Gastroesophageal sphincter (tissue), 4 donors: ENCODE data around the gene ATP6V0B. TPM values are rescaled to one million over a fixed set of nuclear protein-coding genes. Genes with fewer than 3 reads are reported as not detected.

Experiments
- ATAC-seq: fragments of 150-250 bp; one replicate; pipeline ENCODE4 v1.9.1; 2016; ENCODE audit warnings: mild to moderate bottlenecking, moderate library complexity
- H3K27ac ChIP-seq, 4 donors: fragments of 200-600 bp; sonication (generic) in 3 of 4; 1 replicate in 3 of 4; 2 replicates in 1 of 4; pipeline ENCODE4 v1.5.1; 2016 to 2019
- H3K27me3 ChIP-seq: fragments of 200-600 bp; sonication (generic); one replicate; pipeline ENCODE4 v1.5.1; 2019
- H3K36me3 ChIP-seq, 2 donors: fragments of 200-600 bp; sonication (generic); one replicate each; pipeline ENCODE4 v1.5.1; 2019; ENCODE audit warnings: control low read depth in 1 of 2
- H3K4me1 ChIP-seq, 3 donors: fragments of 200-600 bp; sonication (generic); 1 replicate in 2 of 3; 2 replicates in 1 of 3; pipeline ENCODE4 v1.5.1; 2016 to 2019; ENCODE audit warnings: control low read depth in 2 of 3
- H3K4me3 ChIP-seq, 2 donors: fragments of 200-600 bp; sonication (generic); one replicate each; pipeline ENCODE4 v1.5.1; 2019; ENCODE audit warnings: mild to moderate bottlenecking in 1 of 2, moderate library complexity in 1 of 2
- H3K9me3 ChIP-seq, 3 donors: fragments of 200-600 bp; sonication (generic); one replicate each; pipeline ENCODE4 v1.5.1; 2017 to 2019; ENCODE audit warnings: control low read depth in 2 of 3
- CTCF ChIP-seq, 4 experiments: fragments of 200-600 bp in 2 of 4; fragments of 450-650 bp in 2 of 4; sonication (generic) in 1 of 4; IDR thresholded peaks; one replicate each; pipeline ENCODE4 v1.5.1; 2017 to 2019; ENCODE audit warnings: antibody characterized with exemption in 4 of 4, mild to moderate bottlenecking in 2 of 4, moderate library complexity in 2 of 4
- EP300 ChIP-seq: sonication (generic); formaldehyde crosslinking; IDR thresholded peaks from one replicate; pipeline ENCODE4 v1.6.1; 2017; ENCODE audit warnings: antibody characterized with exemption, mild to moderate bottlenecking
- POLR2A ChIP-seq, 2 donors: fragments of 450-650 bp; IDR thresholded peaks; one replicate each; pipeline ENCODE4 v1.6.1; 2017; ENCODE audit warnings: antibody characterized with exemption in 2 of 2, mild to moderate bottlenecking in 2 of 2, moderate library complexity in 1 of 2
- POLR2AphosphoS5 ChIP-seq: sonication (generic); formaldehyde crosslinking; IDR thresholded peaks from one replicate; pipeline ENCODE4 v1.6.1; 2017; ENCODE audit warnings: antibody characterized with exemption
- WGBS, 2 donors: methylation state at CpG; one replicate each; pipeline ENCODE4 v1.1.5; 2018; ENCODE audit warnings: low coverage in 1 of 2; 5-methylcytosine and 5-hydroxymethylcytosine counted together
- total RNA-seq, 4 donors: library from RNA; depleted of rRNA; stranded (reverse); fragments of >200 nt; gene quantifications; one replicate each; pipeline ENCODE4 v1.1.0, GENCODE V29; 2016

ATP6V0B gene
- total RNA-seq, 4 donors from 2014 or later, result 67.9 to 107 (median 89.9) TPM

- H3K9me3 ChIP-seq, result no peaks in the 10 kb centered on the region
- H3K4me3 ChIP-seq, result no peak overlapping the region
- TF ChIP-seq POLR2A (IDR thresholded peaks at IDR 0.05) (no peak), EP300 (no peak), POLR2AphosphoS5 (no peak)
- no peak for ATAC-seq
- peaks cover 0 to 13% of the 10 kb centered on the region in 2 donors for H3K36me3 ChIP-seq
- no peak overlapping the region for H3K27ac ChIP-seq
- H3K4me1 ChIP-seq, result peaks cover 0 to 26% (median 4%) of the 10 kb centered on the region in 3 donors
- H3K27me3 ChIP-seq, result no peaks in the 10 kb centered on the region
- 24% methylated on average over 2 of the region's 3 CpGs; no CpG with 5 or more reads in 1 of the 2 donors for WGBS, 2 donors
These were observed 40.4 kb downstream of the ATP6V0B start for GRCh38 chr1:44015206-44015605.

- H3K9me3 ChIP-seq, result no peaks in the 10 kb centered on the region
- WGBS, 2 donors, result 85 to 88% methylated on average over 3 to 11 of the region's 20 CpGs
- TF ChIP-seq POLR2AphosphoS5 (no peak), CTCF (IDR thresholded peaks at IDR 0.05) (no peak), POLR2A (IDR thresholded peaks at IDR 0.05) (no peak)
- H3K4me1 ChIP-seq, result peaks cover 0 to 23% (median 4%) of the 10 kb centered on the region in 3 donors
- H3K4me3 ChIP-seq, result no peak overlapping the region
- H3K36me3 ChIP-seq, result peaks cover 0 to 21% of the 10 kb centered on the region in 2 donors
- H3K27ac ChIP-seq, result no peak overlapping the region
- no peaks in the 10 kb centered on the region for H3K27me3 ChIP-seq
- no peak for ATAC-seq
These were observed 41.5 kb downstream of the ATP6V0B start for GRCh38 chr1:44016041-44016889.

- Histone ChIP-seq H3K4me1 (peaks cover 0 to 20% (median 4%) of the 10 kb centered on the region in 3 donors), H3K27ac (no peak overlapping the region), H3K4me3 (no peak overlapping the region), H3K27me3 (no peaks in the 10 kb centered on the region), H3K36me3 (peaks cover 0 to 25% of the 10 kb centered on the region in 2 donors), H3K9me3 (no peaks in the 10 kb centered on the region)
- no peak for ATAC-seq
- 90% methylated on average over 13 of the region's 20 CpGs; no CpG with 5 or more reads in 1 of the 2 donors for WGBS, 2 donors
- TF ChIP-seq POLR2AphosphoS5 (no peak), CTCF (IDR thresholded peaks at IDR 0.05) (no peak)
These were observed 42.2 kb downstream of the ATP6V0B start for GRCh38 chr1:44016890-44017400.

GRCh38 chr1:44019466-44019948 lies 44.7 kb downstream of the ATP6V0B start:
- peaks cover 0 to 18% (median 4%) of the 10 kb centered on the region in 3 donors for H3K4me1 ChIP-seq
- ATAC-seq, result no peak
- 80 to 100% methylated on average over 1 to 2 of the region's 13 CpGs for WGBS, 2 donors
- H3K4me3 ChIP-seq, result no peak overlapping the region
- H3K27me3 ChIP-seq, result no peaks in the 10 kb centered on the region
- no peak for TF ChIP-seq POLR2A (IDR thresholded peaks at IDR 0.05)
- TF ChIP-seq POLR2AphosphoS5, result no peak
- H3K36me3 ChIP-seq, result peaks cover 0 to 42% of the 10 kb centered on the region in 2 donors
- no peak overlapping the region for H3K27ac ChIP-seq
- no peaks in the 10 kb centered on the region for H3K9me3 ChIP-seq

GRCh38 chr1:44020464-44020863 lies 45.7 kb downstream of the ATP6V0B start:
- Histone ChIP-seq H3K4me3 (no peak overlapping the region), H3K27me3 (no peaks in the 10 kb centered on the region), H3K4me1 (peaks cover 0 to 9% (median 3%) of the 10 kb centered on the region in 3 donors), H3K36me3 (peaks cover 0 to 42% of the 10 kb centered on the region in 2 donors), H3K9me3 (no peaks in the 10 kb centered on the region), H3K27ac (no peak overlapping the region)
- WGBS, 2 donors, result 100% methylated on average over 1 of the region's 6 CpGs; no CpG with 5 or more reads in 1 of the 2 donors
- no peak for ATAC-seq
- TF ChIP-seq EP300 (no peak), POLR2A (IDR thresholded peaks at IDR 0.05) (no peak), CTCF (IDR thresholded peaks at IDR 0.05) (no peak), POLR2AphosphoS5 (no peak)
